Liver (tissue), 3 donors: Measurements from ENCODE around the gene NUP107.

Source experiments
- FOXA1 ChIP-seq: IDR thresholded peaks from 2 replicates; pipeline ENCODE4 v1.6.1; 2016; ENCODE audit warnings: antibody characterized with exemption
- GABPA ChIP-seq, 2 donors: IDR thresholded peaks in 1 of 2; conservative IDR thresholded peaks in 1 of 2; 2 replicates each; pipeline ENCODE4 v1.6.1; 2016; ENCODE audit warnings: antibody characterized with exemption in 2 of 2, mild to moderate bottlenecking in 1 of 2, moderate library complexity in 1 of 2
- HNF4G ChIP-seq: IDR thresholded peaks from 2 replicates; pipeline ENCODE4 v1.6.1; 2016; ENCODE audit warnings: antibody characterized with exemption
- JUND ChIP-seq, 2 donors: IDR thresholded peaks; 2 replicates each; pipeline ENCODE4 v1.6.1; 2016; ENCODE audit warnings: antibody characterized with exemption in 2 of 2
- NR2F2 ChIP-seq: IDR thresholded peaks from 2 replicates; pipeline ENCODE4 v1.6.1; 2016; ENCODE audit warnings: antibody characterized with exemption
- RAD21 ChIP-seq, 2 donors: IDR thresholded peaks; 2 replicates each; pipeline ENCODE4 v1.6.1; 2016; ENCODE audit warnings: antibody characterized with exemption in 2 of 2, mild to moderate bottlenecking in 2 of 2
- TF ChIP-seq, protein P1 (sequence below): fragments of 150-350 bp; IDR thresholded peaks from 2 replicates; pipeline ENCODE4 v1.5.1; 2017; ENCODE audit warnings: improper control_type of control experiment, low read depth, low read length; ENCODE audit not compliant: missing input control
- TF ChIP-seq, protein P2 (sequence below): IDR thresholded peaks from 2 replicates; pipeline ENCODE4 v1.6.1; 2016; ENCODE audit warnings: antibody characterized with exemption
- TF ChIP-seq, protein P3 (sequence below): IDR thresholded peaks from 2 replicates; pipeline ENCODE4 v1.6.1; 2016; ENCODE audit warnings: antibody characterized with exemption, mild to moderate bottlenecking
- TF ChIP-seq, protein P4 (sequence below): IDR thresholded peaks from 2 replicates; pipeline ENCODE4 v1.6.1; 2016; ENCODE audit warnings: antibody characterized with exemption
- donor health status: healthy.
- donor health status: healthy.

DNA sequence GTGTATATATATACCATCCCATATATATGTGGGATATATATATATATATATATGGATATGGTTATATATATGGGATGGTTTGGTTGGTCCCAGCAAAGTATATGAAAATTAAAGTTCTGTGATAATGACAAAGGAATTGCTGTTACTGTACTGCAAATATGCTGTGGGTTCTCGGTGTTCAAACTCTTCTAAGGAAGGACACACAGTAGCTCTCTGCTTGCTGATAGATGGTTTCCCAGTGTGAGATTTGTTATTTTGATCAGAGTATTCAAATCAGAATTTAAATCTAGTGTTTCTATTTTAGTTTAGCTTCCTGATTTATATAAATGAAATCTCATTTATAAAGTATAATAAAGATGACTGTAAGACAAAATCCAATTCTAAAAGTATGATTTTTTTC, 78.9 kb downstream of the NUP107 start:
- TF ChIP-seq, protein P1, sequence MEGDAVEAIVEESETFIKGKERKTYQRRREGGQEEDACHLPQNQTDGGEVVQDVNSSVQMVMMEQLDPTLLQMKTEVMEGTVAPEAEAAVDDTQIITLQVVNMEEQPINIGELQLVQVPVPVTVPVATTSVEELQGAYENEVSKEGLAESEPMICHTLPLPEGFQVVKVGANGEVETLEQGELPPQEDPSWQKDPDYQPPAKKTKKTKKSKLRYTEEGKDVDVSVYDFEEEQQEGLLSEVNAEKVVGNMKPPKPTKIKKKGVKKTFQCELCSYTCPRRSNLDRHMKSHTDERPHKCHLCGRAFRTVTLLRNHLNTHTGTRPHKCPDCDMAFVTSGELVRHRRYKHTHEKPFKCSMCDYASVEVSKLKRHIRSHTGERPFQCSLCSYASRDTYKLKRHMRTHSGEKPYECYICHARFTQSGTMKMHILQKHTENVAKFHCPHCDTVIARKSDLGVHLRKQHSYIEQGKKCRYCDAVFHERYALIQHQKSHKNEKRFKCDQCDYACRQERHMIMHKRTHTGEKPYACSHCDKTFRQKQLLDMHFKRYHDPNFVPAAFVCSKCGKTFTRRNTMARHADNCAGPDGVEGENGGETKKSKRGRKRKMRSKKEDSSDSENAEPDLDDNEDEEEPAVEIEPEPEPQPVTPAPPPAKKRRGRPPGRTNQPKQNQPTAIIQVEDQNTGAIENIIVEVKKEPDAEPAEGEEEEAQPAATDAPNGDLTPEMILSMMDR, result no peak
- TF ChIP-seq, protein P2, sequence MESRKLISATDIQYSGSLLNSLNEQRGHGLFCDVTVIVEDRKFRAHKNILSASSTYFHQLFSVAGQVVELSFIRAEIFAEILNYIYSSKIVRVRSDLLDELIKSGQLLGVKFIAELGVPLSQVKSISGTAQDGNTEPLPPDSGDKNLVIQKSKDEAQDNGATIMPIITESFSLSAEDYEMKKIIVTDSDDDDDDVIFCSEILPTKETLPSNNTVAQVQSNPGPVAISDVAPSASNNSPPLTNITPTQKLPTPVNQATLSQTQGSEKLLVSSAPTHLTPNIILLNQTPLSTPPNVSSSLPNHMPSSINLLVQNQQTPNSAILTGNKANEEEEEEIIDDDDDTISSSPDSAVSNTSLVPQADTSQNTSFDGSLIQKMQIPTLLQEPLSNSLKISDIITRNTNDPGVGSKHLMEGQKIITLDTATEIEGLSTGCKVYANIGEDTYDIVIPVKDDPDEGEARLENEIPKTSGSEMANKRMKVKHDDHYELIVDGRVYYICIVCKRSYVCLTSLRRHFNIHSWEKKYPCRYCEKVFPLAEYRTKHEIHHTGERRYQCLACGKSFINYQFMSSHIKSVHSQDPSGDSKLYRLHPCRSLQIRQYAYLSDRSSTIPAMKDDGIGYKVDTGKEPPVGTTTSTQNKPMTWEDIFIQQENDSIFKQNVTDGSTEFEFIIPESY, result no peak
- TF ChIP-seq, protein P3, sequence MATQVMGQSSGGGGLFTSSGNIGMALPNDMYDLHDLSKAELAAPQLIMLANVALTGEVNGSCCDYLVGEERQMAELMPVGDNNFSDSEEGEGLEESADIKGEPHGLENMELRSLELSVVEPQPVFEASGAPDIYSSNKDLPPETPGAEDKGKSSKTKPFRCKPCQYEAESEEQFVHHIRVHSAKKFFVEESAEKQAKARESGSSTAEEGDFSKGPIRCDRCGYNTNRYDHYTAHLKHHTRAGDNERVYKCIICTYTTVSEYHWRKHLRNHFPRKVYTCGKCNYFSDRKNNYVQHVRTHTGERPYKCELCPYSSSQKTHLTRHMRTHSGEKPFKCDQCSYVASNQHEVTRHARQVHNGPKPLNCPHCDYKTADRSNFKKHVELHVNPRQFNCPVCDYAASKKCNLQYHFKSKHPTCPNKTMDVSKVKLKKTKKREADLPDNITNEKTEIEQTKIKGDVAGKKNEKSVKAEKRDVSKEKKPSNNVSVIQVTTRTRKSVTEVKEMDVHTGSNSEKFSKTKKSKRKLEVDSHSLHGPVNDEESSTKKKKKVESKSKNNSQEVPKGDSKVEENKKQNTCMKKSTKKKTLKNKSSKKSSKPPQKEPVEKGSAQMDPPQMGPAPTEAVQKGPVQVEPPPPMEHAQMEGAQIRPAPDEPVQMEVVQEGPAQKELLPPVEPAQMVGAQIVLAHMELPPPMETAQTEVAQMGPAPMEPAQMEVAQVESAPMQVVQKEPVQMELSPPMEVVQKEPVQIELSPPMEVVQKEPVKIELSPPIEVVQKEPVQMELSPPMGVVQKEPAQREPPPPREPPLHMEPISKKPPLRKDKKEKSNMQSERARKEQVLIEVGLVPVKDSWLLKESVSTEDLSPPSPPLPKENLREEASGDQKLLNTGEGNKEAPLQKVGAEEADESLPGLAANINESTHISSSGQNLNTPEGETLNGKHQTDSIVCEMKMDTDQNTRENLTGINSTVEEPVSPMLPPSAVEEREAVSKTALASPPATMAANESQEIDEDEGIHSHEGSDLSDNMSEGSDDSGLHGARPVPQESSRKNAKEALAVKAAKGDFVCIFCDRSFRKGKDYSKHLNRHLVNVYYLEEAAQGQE, result no peak
- TF ChIP-seq HNF4G (no peak), JUND (IDR thresholded peaks at IDR 0.05) (no peak), NR2F2 (no peak), GABPA (IDR thresholded peaks at IDR 0.05 in 1 of 2, conservative IDR thresholded peaks at IDR 0.05 in 1 of 2) (no peak), FOXA1 (no peak), RAD21 (IDR thresholded peaks at IDR 0.05) (no peak)
- TF ChIP-seq, protein P4, sequence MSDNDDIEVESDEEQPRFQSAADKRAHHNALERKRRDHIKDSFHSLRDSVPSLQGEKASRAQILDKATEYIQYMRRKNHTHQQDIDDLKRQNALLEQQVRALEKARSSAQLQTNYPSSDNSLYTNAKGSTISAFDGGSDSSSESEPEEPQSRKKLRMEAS, result no peak
